Loucy (cell line): Measurements from ENCODE around the gene UCHL5.

ENCODE experiments used
- H2AFZ ChIP-seq: fragments of 200-600 bp; sonication (generic); 2 replicates; pipeline ENCODE4 v1.6.0; 2016; ENCODE audit warnings: antibody characterized with exemption, mild to moderate bottlenecking, low read length, moderate library complexity
- H3F3A ChIP-seq: fragments of 200-600 bp; 2 replicates; pipeline ENCODE4 v1.6.0; 2016; ENCODE audit warnings: antibody characterized with exemption, low read depth, mild to moderate bottlenecking
- H3K27me3 ChIP-seq: fragments of 200-600 bp; sonication (generic); 2 replicates; pipeline ENCODE4 v1.6.1; 2014; ENCODE audit warnings: low read length, mild to moderate bottlenecking; ENCODE audit not compliant: insufficient read depth, poor library complexity, severe bottlenecking
- H3K36me3 ChIP-seq: fragments of 200-600 bp; sonication (generic); 2 replicates; pipeline ENCODE4 v1.6.1; 2016; ENCODE audit warnings: low read length; ENCODE audit not compliant: insufficient read depth
- H3K4me1 ChIP-seq: fragments of 200-600 bp; sonication (generic); 2 replicates; pipeline ENCODE4 v1.5.1; 2014; ENCODE audit warnings: low read length, mild to moderate bottlenecking; ENCODE audit not compliant: insufficient read depth, poor library complexity, severe bottlenecking
- H3K4me2 ChIP-seq: fragments of 200-600 bp; sonication (generic); 2 replicates; pipeline ENCODE4 v1.6.0; 2014; ENCODE audit warnings: antibody characterized with exemption, low read length, low read depth, mild to moderate bottlenecking; ENCODE audit not compliant: poor library complexity, severe bottlenecking
- H3K4me3 ChIP-seq: fragments of 200-600 bp; sonication (generic); 2 replicates; pipeline ENCODE4 v1.5.1; 2014; ENCODE audit warnings: low read length, mild to moderate bottlenecking, mixed read lengths; ENCODE audit not compliant: poor library complexity, severe bottlenecking
- H3K79me2 ChIP-seq: fragments of 200-600 bp; sonication (generic); 2 replicates; pipeline ENCODE4 v1.6.1; 2014; ENCODE audit warnings: low read length; ENCODE audit not compliant: insufficient read depth
- H3K9ac ChIP-seq: fragments of 200-600 bp; sonication (generic); 2 replicates; pipeline ENCODE4 v1.6.0; 2014; ENCODE audit warnings: mild to moderate bottlenecking, low read depth, low read length, moderate library complexity; ENCODE audit not compliant: poor library complexity, severe bottlenecking
- H3K9me2 ChIP-seq: fragments of 200-600 bp; sonication (generic); replicated peaks from 2 replicates; pipeline ENCODE4 v1.6.1; 2016; ENCODE audit warnings: low read depth, low read length, mixed read lengths
- H3K9me3 ChIP-seq: fragments of 200-600 bp; sonication (generic); 2 replicates; pipeline ENCODE4 v1.6.1; 2014; ENCODE audit warnings: mild to moderate bottlenecking, antibody characterized with exemption, low read length, low read depth; ENCODE audit not compliant: insufficient read depth
- H4K20me1 ChIP-seq: fragments of 200-600 bp; sonication (generic); 2 replicates; pipeline ENCODE4 v1.6.0; 2014; ENCODE audit warnings: antibody characterized with exemption, low read length, mild to moderate bottlenecking; ENCODE audit not compliant: insufficient read depth, poor library complexity, severe bottlenecking
- EZH2phosphoT487 ChIP-seq: fragments of 200-600 bp; IDR thresholded peaks from 2 replicates; pipeline ENCODE4 v1.6.1; 2018; ENCODE audit warnings: antibody characterized with exemption, mild to moderate bottlenecking, moderate library complexity, borderline replicate concordance
- TF ChIP-seq, protein P1 (sequence below): fragments of 200-600 bp; sonication (generic); conservative IDR thresholded peaks from 2 replicates; pipeline ENCODE4 v1.5.1; 2014; ENCODE audit warnings: mild to moderate bottlenecking, antibody characterized with exemption, low read length

UCHL5 gene

DNA sequence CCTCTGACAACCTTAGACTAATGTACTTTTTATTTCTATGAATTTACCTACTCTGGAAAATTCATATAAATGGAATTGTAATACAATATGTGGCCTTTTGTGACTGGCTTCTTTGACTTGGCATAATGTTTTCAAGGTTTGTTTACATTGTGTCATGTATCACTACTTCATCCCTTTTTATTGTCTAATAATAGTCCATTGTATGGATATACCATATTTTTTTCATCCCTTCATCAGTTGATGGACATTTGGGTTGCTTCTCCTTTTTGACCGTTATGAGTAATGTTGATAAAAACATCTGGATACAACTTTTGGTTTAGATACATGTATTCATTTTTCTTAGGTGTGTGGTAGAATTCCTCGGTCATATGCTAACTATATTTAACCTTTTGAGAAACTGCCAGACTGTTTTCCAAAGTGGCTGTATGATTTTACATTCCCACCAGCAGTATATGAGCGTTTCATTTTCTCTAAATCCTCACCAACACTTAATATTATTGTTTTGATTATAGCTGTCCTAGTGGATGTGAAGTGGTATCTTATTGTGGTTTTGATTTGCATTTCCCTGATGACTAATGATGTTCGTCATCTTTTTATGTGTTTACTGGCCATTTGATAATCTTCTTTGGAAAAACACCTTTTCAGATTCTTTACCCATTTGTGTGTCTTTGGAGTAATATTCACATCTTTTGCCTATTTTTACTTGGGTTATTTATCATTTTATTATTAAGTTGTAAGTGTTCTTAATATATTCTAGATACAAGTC lies 3.7 kb upstream of the UCHL5 start:
- Histone ChIP-seq H3K4me3 (no peak overlapping the region), H4K20me1 (peaks cover 37% of the 10 kb centered on the region)

DNA sequence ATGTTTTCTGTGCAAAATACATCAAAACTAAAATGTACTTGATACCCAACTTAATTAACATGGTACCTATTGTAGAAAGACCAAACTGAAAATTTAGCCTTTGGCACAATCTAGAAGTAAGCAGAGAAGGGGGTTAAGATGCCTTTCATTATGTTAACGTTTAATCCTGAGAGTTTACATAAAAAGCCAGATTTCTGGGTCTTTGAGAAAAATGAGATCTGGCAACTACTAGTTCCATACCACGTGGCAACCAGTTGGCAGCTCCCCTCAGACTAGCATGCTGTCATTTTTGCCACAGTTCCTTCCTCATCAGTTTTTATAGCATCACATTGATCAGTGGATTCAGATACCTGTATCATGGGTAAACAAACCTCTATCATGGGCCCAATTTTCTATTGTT lies 1.8 kb upstream of the UCHL5 start:
- no peaks in the 10 kb centered on the region for H3K36me3 ChIP-seq
- no peaks in the 10 kb centered on the region for H3F3A ChIP-seq
- H3K27me3 ChIP-seq = no peaks in the 10 kb centered on the region
- H4K20me1 ChIP-seq = peaks cover 51% of the 10 kb centered on the region
- TF ChIP-seq EZH2phosphoT487 = no peak
- TF ChIP-seq, protein P1, sequence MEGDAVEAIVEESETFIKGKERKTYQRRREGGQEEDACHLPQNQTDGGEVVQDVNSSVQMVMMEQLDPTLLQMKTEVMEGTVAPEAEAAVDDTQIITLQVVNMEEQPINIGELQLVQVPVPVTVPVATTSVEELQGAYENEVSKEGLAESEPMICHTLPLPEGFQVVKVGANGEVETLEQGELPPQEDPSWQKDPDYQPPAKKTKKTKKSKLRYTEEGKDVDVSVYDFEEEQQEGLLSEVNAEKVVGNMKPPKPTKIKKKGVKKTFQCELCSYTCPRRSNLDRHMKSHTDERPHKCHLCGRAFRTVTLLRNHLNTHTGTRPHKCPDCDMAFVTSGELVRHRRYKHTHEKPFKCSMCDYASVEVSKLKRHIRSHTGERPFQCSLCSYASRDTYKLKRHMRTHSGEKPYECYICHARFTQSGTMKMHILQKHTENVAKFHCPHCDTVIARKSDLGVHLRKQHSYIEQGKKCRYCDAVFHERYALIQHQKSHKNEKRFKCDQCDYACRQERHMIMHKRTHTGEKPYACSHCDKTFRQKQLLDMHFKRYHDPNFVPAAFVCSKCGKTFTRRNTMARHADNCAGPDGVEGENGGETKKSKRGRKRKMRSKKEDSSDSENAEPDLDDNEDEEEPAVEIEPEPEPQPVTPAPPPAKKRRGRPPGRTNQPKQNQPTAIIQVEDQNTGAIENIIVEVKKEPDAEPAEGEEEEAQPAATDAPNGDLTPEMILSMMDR = no peak
- peaks cover 90% of the 10 kb centered on the region for H3K79me2 ChIP-seq
- H3K4me3 ChIP-seq = peak overlapping the region; percentile 90
- H3K4me2 ChIP-seq = peak overlapping the region; percentile 91
- H3K9me2 ChIP-seq = no peaks in the 10 kb centered on the region
- peaks cover 43% of the 10 kb centered on the region for H3K4me1 ChIP-seq
- peak overlapping the region; percentile 95 for H3K9ac ChIP-seq
- no peak overlapping the region for H2AFZ ChIP-seq
- no peaks in the 10 kb centered on the region for H3K9me3 ChIP-seq

More for the DNA sequence above, 3.7 kb upstream of the UCHL5 start:
- Histone ChIP-seq H3K27me3 (no peaks in the 10 kb centered on the region), H3K4me2 (peak overlapping the region; percentile 0), H2AFZ (no peak overlapping the region), H3K9me3 (no peaks in the 10 kb centered on the region), H3F3A (no peaks in the 10 kb centered on the region), H3K79me2 (peaks cover 84% of the 10 kb centered on the region), H3K36me3 (no peaks in the 10 kb centered on the region), H3K4me1 (peaks cover 33% of the 10 kb centered on the region), H3K9ac (no peak overlapping the region), H3K9me2 (no peaks in the 10 kb centered on the region)
- TF ChIP-seq EZH2phosphoT487 = no peak
- TF ChIP-seq, protein P1 = no peak

DNA sequence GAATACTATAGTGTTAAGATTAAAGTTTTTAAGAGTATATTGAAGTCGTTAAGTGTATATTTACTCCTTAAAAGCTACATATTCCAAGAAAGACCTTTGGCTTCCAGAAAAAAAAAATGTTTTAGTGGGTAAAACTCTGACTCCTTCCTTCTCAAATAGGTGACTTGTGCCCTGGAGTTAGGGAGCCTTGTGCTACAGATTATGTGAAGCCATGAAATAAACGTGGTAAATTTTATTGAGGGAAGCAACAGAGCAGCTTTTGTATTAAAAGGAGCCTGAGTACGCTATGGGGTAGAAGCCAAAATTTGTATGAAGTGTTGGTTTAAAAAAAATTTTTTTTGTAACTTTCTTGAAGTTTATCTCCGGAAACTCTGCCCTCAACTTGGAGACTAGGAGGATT lies 1.2 kb upstream of the UCHL5 start:
- Histone ChIP-seq H3F3A (no peaks in the 10 kb centered on the region), H2AFZ (no peak overlapping the region)

More for the DNA sequence above, 1.2 kb upstream of the UCHL5 start:
- H3K27me3 ChIP-seq = no peaks in the 10 kb centered on the region
- peak overlapping the region; percentile 90 for H3K4me3 ChIP-seq
- peak overlapping the region; percentile 95 for H3K9ac ChIP-seq
- no peaks in the 10 kb centered on the region for H3K9me2 ChIP-seq
- no peaks in the 10 kb centered on the region for H3K9me3 ChIP-seq
- H3K36me3 ChIP-seq = no peaks in the 10 kb centered on the region
- peaks cover 89% of the 10 kb centered on the region for H3K79me2 ChIP-seq
- TF ChIP-seq, protein P1 = no peak
- no peak for TF ChIP-seq EZH2phosphoT487
- H3K4me2 ChIP-seq = peak overlapping the region; percentile 91
- peaks cover 43% of the 10 kb centered on the region for H3K4me1 ChIP-seq
- peaks cover 56% of the 10 kb centered on the region for H4K20me1 ChIP-seq
